Neural progenitor cell (in vitro differentiated cells): ENCODE results near the gene CEP170. TPM values are rescaled to one million over a fixed set of nuclear protein-coding genes. Genes with fewer than 3 reads are reported as not detected.
"Not testable (repeated sequence)": the region's sequence is repeated elsewhere in the genome, so short reads cannot be mapped to it uniquely, and the experiment has no call there.

Experiments used
- DNase-seq: peaks from one replicate; pipeline ENCODE4 v3.0.0-alpha.2; 2016; ENCODE audit warnings: low spot score
- H2AFZ ChIP-seq: fragments of 200-600 bp; sonication (generic); replicated peaks from 2 replicates; pipeline ENCODE4 v1.6.1; 2016; ENCODE audit warnings: antibody characterized with exemption
- H3F3A ChIP-seq: fragments of 200-600 bp; sonication (generic); 2 replicates; pipeline ENCODE4 v1.6.1; 2016; ENCODE audit warnings: antibody characterized with exemption, low read depth
- H3K27ac ChIP-seq: fragments of 200-600 bp; sonication (generic); 2 replicates; pipeline ENCODE4 v1.5.1; 2016; ENCODE audit warnings: mild to moderate bottlenecking
- H3K27me3 ChIP-seq: fragments of 200-600 bp; sonication (generic); 2 replicates; pipeline ENCODE4 v1.6.1; 2016; ENCODE audit warnings: mild to moderate bottlenecking, moderate library complexity
- H3K36me3 ChIP-seq: fragments of 200-600 bp; sonication (generic); 2 replicates; pipeline ENCODE4 v1.5.1; 2016
- H3K4me1 ChIP-seq: fragments of 200-600 bp; sonication (generic); 2 replicates; pipeline ENCODE4 v1.6.1; 2016; ENCODE audit warnings: mixed run types
- H3K4me2 ChIP-seq: fragments of 200-600 bp; sonication (generic); 2 replicates; pipeline ENCODE4 v1.6.1; 2016
- H3K4me3 ChIP-seq: fragments of 200-600 bp; sonication (generic); 2 replicates; pipeline ENCODE4 v1.5.1; 2016
- H3K79me2 ChIP-seq: fragments of 200-600 bp; sonication (generic); 2 replicates; pipeline ENCODE4 v1.6.1; 2016; ENCODE audit warnings: low read depth
- H3K9ac ChIP-seq: fragments of 200-600 bp; sonication (generic); 2 replicates; pipeline ENCODE4 v1.6.1; 2016
- H3K9me3 ChIP-seq: fragments of 200-600 bp; sonication (generic); 2 replicates; pipeline ENCODE4 v1.5.1; 2016; ENCODE audit warnings: low read depth
- H4K20me1 ChIP-seq: fragments of 200-600 bp; sonication (generic); 2 replicates; pipeline ENCODE4 v1.6.1; 2016; ENCODE audit warnings: low read depth
- H3K27ac Mint-ChIP-seq: 3 replicates; pipeline ENCODE4 v1.8.0; 2021; ENCODE audit warnings: mixed read lengths
- H3K27me3 Mint-ChIP-seq: 2 replicates; pipeline ENCODE4 v1.8.0; 2022; ENCODE audit warnings: low read depth, mild to moderate bottlenecking, inconsistent platforms, moderate library complexity, mixed read lengths; ENCODE audit not compliant: insufficient read depth
- H3K36me3 Mint-ChIP-seq: 3 replicates; pipeline ENCODE4 v1.8.0; 2021; ENCODE audit warnings: mixed read lengths
- H3K4me1 Mint-ChIP-seq: 3 replicates; pipeline ENCODE4 v1.8.0; 2021; ENCODE audit warnings: mixed read lengths
- H3K4me3 Mint-ChIP-seq: 3 replicates; pipeline ENCODE4 v1.8.0; 2021; ENCODE audit warnings: mild to moderate bottlenecking, moderate library complexity, mixed read lengths
- H3K9me3 Mint-ChIP-seq: 3 replicates; pipeline ENCODE4 v1.8.0; 2020; ENCODE audit warnings: mixed read lengths
- CTCF ChIP-seq: fragments of 200-600 bp; sonication (generic); IDR thresholded peaks from 2 replicates; pipeline ENCODE4 v1.5.1; 2017; ENCODE audit warnings: antibody characterized with exemption, mild to moderate bottlenecking
- EZH2 ChIP-seq: fragments of 200-600 bp; sonication (generic); IDR thresholded peaks from 2 replicates; pipeline ENCODE4 v1.6.1; 2017; ENCODE audit warnings: antibody characterized with exemption, mild to moderate bottlenecking, moderate library complexity
- EZH2phosphoT487 ChIP-seq: fragments of 200-600 bp; sonication (generic); IDR thresholded peaks from 2 replicates; pipeline ENCODE4 v1.6.1; 2017; ENCODE audit warnings: antibody characterized with exemption
- total RNA-seq: library from RNA; depleted of rRNA; stranded (reverse); fragments of >200 nt; gene quantifications from 2 replicates; pipeline ENCODE4 v1.2.3, GENCODE V29; 2015; ENCODE audit warnings: low replicate concordance

CEP170 gene
- total RNA-seq, 1 donor from 2014 or later, result 126 TPM

DNA sequence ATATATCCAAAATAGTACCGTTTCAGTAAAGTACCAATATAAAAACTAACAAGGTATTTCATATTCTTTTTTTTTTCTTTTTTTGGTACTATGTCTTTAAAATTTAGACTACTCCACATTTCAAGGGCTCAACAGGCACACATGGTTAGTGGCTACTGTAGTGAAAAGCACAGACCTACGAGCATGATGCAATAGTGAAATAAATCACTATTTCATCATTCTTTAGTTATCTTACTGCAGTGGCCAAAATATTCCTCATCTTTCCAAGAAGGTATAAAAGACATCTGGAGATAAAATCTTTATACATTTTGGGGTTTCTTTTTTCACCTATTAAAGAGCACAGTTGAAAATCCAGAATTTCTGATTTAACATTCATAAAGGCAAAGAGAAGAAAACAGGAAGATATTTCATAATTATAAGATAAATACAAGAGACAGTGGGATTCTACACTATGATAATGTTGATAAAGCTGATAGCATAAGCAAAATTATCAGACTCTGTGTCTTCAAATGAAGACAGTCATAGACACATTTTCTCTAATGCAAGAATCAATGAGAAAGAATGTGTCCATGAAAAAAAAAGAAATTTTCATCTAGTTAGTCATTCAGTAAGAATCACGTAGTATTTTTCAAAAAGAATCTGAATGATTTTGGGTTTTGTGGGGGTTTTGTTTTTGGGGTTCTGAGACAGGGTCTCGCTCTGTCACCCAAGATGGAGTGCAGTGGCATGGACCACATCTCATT, 41.9 kb downstream of the CEP170 start:
- no peak overlapping the region for H3K27ac Mint-ChIP-seq
- H3K27me3 Mint-ChIP-seq, result peaks cover 2% of the 10 kb centered on the region
- Histone ChIP-seq H3K27ac (no peak overlapping the region), H3K9me3 (no peaks in the 10 kb centered on the region), H2AFZ (no peak overlapping the region), H3K4me1 (no peaks in the 10 kb centered on the region), H3F3A (no peaks in the 10 kb centered on the region), H3K9ac (no peak overlapping the region), H3K4me2 (no peak overlapping the region), H4K20me1 (peaks cover 4% of the 10 kb centered on the region), H3K4me3 (no peak overlapping the region), H3K27me3 (no peaks in the 10 kb centered on the region), H3K79me2 (peaks cover 37% of the 10 kb centered on the region), H3K36me3 (peaks cover 3% of the 10 kb centered on the region)
- H3K36me3 Mint-ChIP-seq, result peaks cover 45% of the 10 kb centered on the region
- no peak overlapping the region for H3K4me3 Mint-ChIP-seq
- peaks cover 7% of the 10 kb centered on the region for H3K9me3 Mint-ChIP-seq
- DNase-seq, result no peak
- TF ChIP-seq CTCF, result no peak
- no peak for TF ChIP-seq EZH2phosphoT487
- TF ChIP-seq EZH2, result no peak
- H3K4me1 Mint-ChIP-seq, result no peaks in the 10 kb centered on the region

- H3K9ac ChIP-seq, H3K4me1 ChIP-seq, H3K9me3 Mint-ChIP-seq, H3K4me1 Mint-ChIP-seq, H2AFZ ChIP-seq, H3K27me3 Mint-ChIP-seq, H3F3A ChIP-seq, H3K4me2 ChIP-seq, DNase-seq, H3K27me3 ChIP-seq, H3K36me3 ChIP-seq, H3K27ac ChIP-seq, H3K27ac Mint-ChIP-seq, H3K4me3 Mint-ChIP-seq, H4K20me1 ChIP-seq, H3K9me3 ChIP-seq, H3K4me3 ChIP-seq: not testable (repeated sequence)
- peaks cover 29% of the 10 kb centered on the region for H3K79me2 ChIP-seq
- peaks cover 39% of the 10 kb centered on the region for H3K36me3 Mint-ChIP-seq
Measured at GRCh38 chr1:243211984-243212383, 43.1 kb downstream of the CEP170 start.

DNA sequence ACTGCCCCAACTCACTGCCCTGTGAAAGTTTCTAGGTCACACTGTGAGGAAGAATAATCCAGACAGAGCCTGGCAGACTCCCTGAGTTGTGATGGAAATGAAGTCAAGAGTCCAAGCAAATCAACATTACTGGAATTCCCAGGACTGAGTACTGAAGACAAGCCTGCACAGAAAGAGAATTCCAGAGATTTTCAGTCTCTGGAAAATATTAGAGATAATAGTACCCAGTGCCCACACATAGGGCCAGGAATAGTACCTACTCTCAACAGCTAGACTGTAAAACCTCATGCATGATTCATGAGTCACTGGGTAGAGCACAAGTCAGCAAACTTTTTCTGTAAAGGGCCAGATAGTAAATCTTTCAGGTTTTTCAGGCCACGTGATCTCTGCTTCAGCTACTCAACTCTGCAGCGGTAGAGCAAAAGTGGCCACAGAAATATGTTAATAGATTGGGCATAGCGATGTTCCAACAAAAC, 50.0 kb downstream of the CEP170 start:
- not testable (repeated sequence) for H3K9ac ChIP-seq, H3K27ac Mint-ChIP-seq, H3F3A ChIP-seq, H2AFZ ChIP-seq, H4K20me1 ChIP-seq, H3K4me1 Mint-ChIP-seq, H3K27me3 Mint-ChIP-seq, H3K27me3 ChIP-seq, H3K4me3 Mint-ChIP-seq, H3K9me3 ChIP-seq, H3K9me3 Mint-ChIP-seq, H3K4me3 ChIP-seq
- Histone ChIP-seq H3K79me2 (peaks cover 11% of the 10 kb centered on the region), H3K4me1 (peaks cover 11% of the 10 kb centered on the region), H3K36me3 (peaks cover 11% of the 10 kb centered on the region), H3K4me2 (peak overlapping the region; percentile 3), H3K27ac (peak overlapping the region; percentile 79)
- peaks cover 31% of the 10 kb centered on the region for H3K36me3 Mint-ChIP-seq
- peak; percentile 10 for DNase-seq

GRCh38 chr1:243204336-243204735, 50.7 kb downstream of the CEP170 start:
- not testable (repeated sequence) for H3K36me3 ChIP-seq, H3K9ac ChIP-seq, H3K27me3 Mint-ChIP-seq, DNase-seq, H3K27me3 ChIP-seq, H2AFZ ChIP-seq, H3K27ac ChIP-seq, H3K4me1 Mint-ChIP-seq, H4K20me1 ChIP-seq, H3K9me3 ChIP-seq, H3K27ac Mint-ChIP-seq, H3K4me2 ChIP-seq, H3K4me3 ChIP-seq, H3F3A ChIP-seq, H3K4me3 Mint-ChIP-seq, H3K9me3 Mint-ChIP-seq
- Histone ChIP-seq H3K79me2 (peaks cover 11% of the 10 kb centered on the region), H3K4me1 (peaks cover 11% of the 10 kb centered on the region)
- peaks cover 29% of the 10 kb centered on the region for H3K36me3 Mint-ChIP-seq

- H3K27me3 Mint-ChIP-seq, DNase-seq, H3F3A ChIP-seq, H3K27ac Mint-ChIP-seq, H3K4me1 Mint-ChIP-seq, H4K20me1 ChIP-seq, H3K9ac ChIP-seq, H3K9me3 Mint-ChIP-seq, H3K27ac ChIP-seq, H3K4me3 Mint-ChIP-seq, H3K4me2 ChIP-seq, H3K36me3 ChIP-seq, H3K27me3 ChIP-seq, H3K9me3 ChIP-seq, H2AFZ ChIP-seq, H3K4me3 ChIP-seq: not testable (repeated sequence)
- peaks cover 11% of the 10 kb centered on the region for H3K79me2 ChIP-seq
- peaks cover 11% of the 10 kb centered on the region for H3K4me1 ChIP-seq
- peaks cover 29% of the 10 kb centered on the region for H3K36me3 Mint-ChIP-seq
Measured at GRCh38 chr1:243203196-243203595, 51.9 kb downstream of the CEP170 start.

- not testable (repeated sequence) for H3K9ac ChIP-seq, H3K4me3 Mint-ChIP-seq, H2AFZ ChIP-seq, H3K4me1 Mint-ChIP-seq, H3K27me3 ChIP-seq, H3K36me3 ChIP-seq, H3K27me3 Mint-ChIP-seq, DNase-seq, H4K20me1 ChIP-seq, H3K4me2 ChIP-seq, H3K27ac ChIP-seq, H3K4me3 ChIP-seq, H3K9me3 Mint-ChIP-seq, H3K27ac Mint-ChIP-seq, H3K9me3 ChIP-seq
- peaks cover 29% of the 10 kb centered on the region for H3K36me3 Mint-ChIP-seq
- Histone ChIP-seq H3K4me1 (peaks cover 11% of the 10 kb centered on the region), H3K79me2 (peaks cover 11% of the 10 kb centered on the region), H3F3A (peaks cover 14% of the 10 kb centered on the region)
Measured at GRCh38 chr1:243201316-243201715, 53.8 kb downstream of the CEP170 start.

- H3K27ac Mint-ChIP-seq, H3K9me3 ChIP-seq, H3K4me2 ChIP-seq, H3K27me3 ChIP-seq, H3K9me3 Mint-ChIP-seq, H3K9ac ChIP-seq, H4K20me1 ChIP-seq, H3K36me3 ChIP-seq, H3K4me1 ChIP-seq, H3K79me2 ChIP-seq, H3K27ac ChIP-seq, H3F3A ChIP-seq, DNase-seq, H2AFZ ChIP-seq, H3K4me1 Mint-ChIP-seq, H3K4me3 ChIP-seq, H3K27me3 Mint-ChIP-seq, H3K4me3 Mint-ChIP-seq: not testable (repeated sequence)
- peaks cover 18% of the 10 kb centered on the region for H3K36me3 Mint-ChIP-seq
Measured at GRCh38 chr1:243197524-243197923, 57.6 kb downstream of the CEP170 start.
